GM12878 (cell line): ENCODE results near the gene TMPRSS9. TPM values are rescaled to one million over a fixed set of nuclear protein-coding genes. Genes with fewer than 3 reads are reported as not detected.

Experiments used
- CBX5 ChIP-seq: sonication (generic); IDR thresholded peaks from 2 replicates; pipeline ENCODE4 v1.6.1; 2016; ENCODE audit warnings: low read depth, moderate library complexity, mild to moderate bottlenecking, inconsistent platforms
- CEBPB ChIP-seq, 2 experiments: fragments of 150-350 bp in 1 of 2; IDR thresholded peaks; 2 replicates each; pipeline ENCODE4 v1.6.1; 2012 to 2014; ENCODE audit warnings: low read depth in 2 of 2, low read length in 2 of 2, borderline replicate concordance in 1 of 2, inconsistent platforms in 1 of 2
- EGR1 ChIP-seq, 2 experiments: IDR thresholded peaks; 1 replicate in 1 of 2; 2 replicates in 1 of 2; pipeline ENCODE4 v1.6.1; 2011 to 2012; ENCODE audit warnings: low read depth in 2 of 2, low read length in 2 of 2, borderline replicate concordance in 1 of 2, mild to moderate bottlenecking in 1 of 2, moderate library complexity in 1 of 2
- FOXM1 ChIP-seq: IDR thresholded peaks from 2 replicates; pipeline ENCODE4 v1.6.1; 2012; ENCODE audit warnings: low read depth, mild to moderate bottlenecking, inconsistent platforms, low read length, moderate library complexity
- MTA3 ChIP-seq: IDR thresholded peaks from 2 replicates; pipeline ENCODE4 v1.6.1; 2012; ENCODE audit warnings: low read length, inconsistent platforms, borderline replicate concordance
- NBN ChIP-seq: fragments of 450-650 bp; IDR thresholded peaks from 2 replicates; pipeline ENCODE4 v1.6.1; 2016
- NFYA ChIP-seq: IDR thresholded peaks from 2 replicates; pipeline ENCODE4 v1.6.1; 2011; ENCODE audit warnings: low read depth, mild to moderate bottlenecking, low read length, improper control_type of control experiment, borderline replicate concordance
- PKNOX1 ChIP-seq: fragments of 450-650 bp; IDR thresholded peaks from 2 replicates; pipeline ENCODE4 v1.6.1; 2016; ENCODE audit warnings: mild to moderate bottlenecking
- PML ChIP-seq: IDR thresholded peaks from 2 replicates; pipeline ENCODE4 v1.6.1; 2012; ENCODE audit warnings: low read length, inconsistent platforms
- POLR2AphosphoS2 ChIP-seq: IDR thresholded peaks from 2 replicates; pipeline ENCODE4 v1.6.1; 2011; ENCODE audit warnings: low read depth, mild to moderate bottlenecking, low read length, improper control_type of control experiment, moderate library complexity
- RAD51 ChIP-seq: fragments of 450-650 bp; IDR thresholded peaks from 2 replicates; pipeline ENCODE4 v1.6.1; 2016; ENCODE audit warnings: moderate library complexity, mild to moderate bottlenecking, inconsistent platforms
- STAT1 ChIP-seq: fragments of 450-650 bp; conservative IDR thresholded peaks from 2 replicates; pipeline ENCODE4 v1.6.1; 2014; ENCODE audit warnings: antibody characterized with exemption, mild to moderate bottlenecking
- TBL1XR1 ChIP-seq: IDR thresholded peaks from 2 replicates; pipeline ENCODE4 v1.6.1; 2012; ENCODE audit warnings: low read depth, low read length, improper control_type of control experiment
- ZNF217 ChIP-seq: fragments of 450-650 bp; IDR thresholded peaks from 2 replicates; pipeline ENCODE4 v1.6.1; 2017; ENCODE audit warnings: antibody characterized with exemption, mild to moderate bottlenecking
- ZNF592 ChIP-seq: fragments of 450-650 bp; IDR thresholded peaks from 2 replicates; pipeline ENCODE4 v1.6.1; 2017; ENCODE audit warnings: mild to moderate bottlenecking, moderate library complexity
- ZNF687 ChIP-seq: fragments of 450-650 bp; IDR thresholded peaks from 2 replicates; pipeline ENCODE4 v1.6.1; 2017; ENCODE audit warnings: mild to moderate bottlenecking, moderate library complexity
- ZSCAN29 ChIP-seq: fragments of 450-650 bp; IDR thresholded peaks from 2 replicates; pipeline ENCODE4 v1.6.1; 2017; ENCODE audit warnings: mild to moderate bottlenecking, moderate library complexity
- ZZZ3 ChIP-seq: IDR thresholded peaks from 2 replicates; pipeline ENCODE4 v1.6.1; 2011; ENCODE audit warnings: low read depth; ENCODE audit not compliant: control insufficient read depth, insufficient read length
- polyA plus RNA-seq, 11 experiments: library from polyadenylated mRNA; depleted of rRNA in 4 of 11; unstranded in 6 of 11; stranded (reverse) in 5 of 11; fragments of >200 nt; fragmentation: Nextera tagmentation in 4 of 11; fragmentation: Illumina TruSeq in 1 of 11; extraction: Ambion mirVana in 4 of 11; extraction: Trizol in 1 of 11; gene quantifications; 1 replicate in 1 of 11; 2 replicates in 10 of 11; pipeline versions ENCODE4 v1.2.1 to v1.2.3, GENCODE V29; 2011 to 2016; ENCODE audit warnings: inconsistent platforms in 2 of 11, missing spikeins in 2 of 11, low read depth in 1 of 11
- total RNA-seq, 4 experiments: library from RNA; depleted of rRNA in 3 of 4; stranded (reverse); fragments of >200 nt in 3 of 4; fragmentation: Illumina TruSeq in 1 of 4; extraction: Trizol in 1 of 4; gene quantifications; 2 replicates each; pipeline versions ENCODE4 v1.2.1 to v1.2.3, GENCODE V29; 2013 to 2021
- TF ChIP-seq, protein P1 (sequence below): fragments of 450-650 bp; conservative IDR thresholded peaks from 2 replicates; pipeline ENCODE4 v1.6.1; 2017; ENCODE audit warnings: mild to moderate bottlenecking, moderate library complexity

The TMPRSS9 gene
- total and polyA plus RNA-seq, 10 of the 15 experiments (the other 5 are each of a cell fraction or from before 2014, with no cell fraction given), result 0.24 TPM; not detected in 9

GRCh38 chr19:2475018-2475701 lies 115.1 kb downstream of the TMPRSS9 start (continued):
- no peak for TF ChIP-seq ZNF592
- no peak for TF ChIP-seq STAT1
- TF ChIP-seq PKNOX1, result peak; percentile 74
- TF ChIP-seq EGR1 (IDR thresholded peaks at IDR 0.05; ENCODE audit: borderline replicate concordance in 1 of 2, low read depth in 2 of 2, low read length in 2 of 2), result peak in 1 of 2 experiments; percentile 93; a peak in 2 of 3 replicates
- no peak for TF ChIP-seq CBX5
- no peak for TF ChIP-seq POLR2AphosphoS2
- no peak for TF ChIP-seq CEBPB (IDR thresholded peaks at IDR 0.05; ENCODE audit: borderline replicate concordance in 1 of 2, low read depth in 2 of 2, low read length in 2 of 2)
- TF ChIP-seq TBL1XR1, result no peak
- no peak for TF ChIP-seq ZSCAN29
- TF ChIP-seq PML, result no peak; the same call in 1 of the 2 replicates
- TF ChIP-seq, protein P1, sequence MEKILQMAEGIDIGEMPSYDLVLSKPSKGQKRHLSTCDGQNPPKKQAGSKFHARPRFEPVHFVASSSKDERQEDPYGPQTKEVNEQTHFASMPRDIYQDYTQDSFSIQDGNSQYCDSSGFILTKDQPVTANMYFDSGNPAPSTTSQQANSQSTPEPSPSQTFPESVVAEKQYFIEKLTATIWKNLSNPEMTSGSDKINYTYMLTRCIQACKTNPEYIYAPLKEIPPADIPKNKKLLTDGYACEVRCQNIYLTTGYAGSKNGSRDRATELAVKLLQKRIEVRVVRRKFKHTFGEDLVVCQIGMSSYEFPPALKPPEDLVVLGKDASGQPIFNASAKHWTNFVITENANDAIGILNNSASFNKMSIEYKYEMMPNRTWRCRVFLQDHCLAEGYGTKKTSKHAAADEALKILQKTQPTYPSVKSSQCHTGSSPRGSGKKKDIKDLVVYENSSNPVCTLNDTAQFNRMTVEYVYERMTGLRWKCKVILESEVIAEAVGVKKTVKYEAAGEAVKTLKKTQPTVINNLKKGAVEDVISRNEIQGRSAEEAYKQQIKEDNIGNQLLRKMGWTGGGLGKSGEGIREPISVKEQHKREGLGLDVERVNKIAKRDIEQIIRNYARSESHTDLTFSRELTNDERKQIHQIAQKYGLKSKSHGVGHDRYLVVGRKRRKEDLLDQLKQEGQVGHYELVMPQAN, result peak; percentile 91
- TF ChIP-seq ZNF687, result peak; percentile 8; the same call in 1 of the 2 replicates
- no peak for TF ChIP-seq RAD51
- TF ChIP-seq ZZZ3, result no peak
- TF ChIP-seq FOXM1, result 0 out of 2 replicates have a peak, but pooled peaks have one; percentile 7
- no peak for TF ChIP-seq NFYA
- peak; percentile 99 for TF ChIP-seq ZNF217
- peak; percentile 5; the same call in 1 of the 2 replicates for TF ChIP-seq NBN
- peak; percentile 28; the same call in 1 of the 2 replicates for TF ChIP-seq MTA3
